ENCODE results near the gene ANKRD13D.

DNA sequence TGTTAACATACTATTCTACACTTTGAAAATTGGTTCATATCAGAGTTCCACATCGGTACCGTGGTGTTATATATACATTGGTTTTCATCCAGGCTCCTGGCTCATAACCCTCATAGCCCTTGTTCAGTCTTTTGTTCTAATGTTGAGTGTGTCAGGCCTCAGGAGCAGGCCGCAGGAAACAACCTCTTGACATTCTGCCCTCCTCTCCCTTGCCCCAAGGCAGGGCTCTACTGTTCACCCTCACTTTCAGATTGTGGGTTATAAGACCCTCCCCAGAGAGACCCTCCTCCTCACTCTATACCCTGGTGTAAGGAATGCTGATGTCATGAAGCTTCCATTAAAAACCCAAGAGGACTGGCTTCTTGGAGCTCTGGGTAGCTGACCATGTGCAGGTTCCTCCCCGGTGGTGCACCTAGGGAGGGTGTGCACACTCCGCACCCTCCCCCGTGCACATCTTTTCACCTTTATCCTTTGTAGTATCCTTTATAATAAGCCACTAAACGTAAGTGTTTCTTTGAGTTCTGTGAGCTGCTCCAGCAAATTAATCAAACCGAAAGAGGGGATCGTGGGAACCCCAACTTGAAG lies 26.3 kb downstream of the ANKRD13D start:
- TF ChIP-seq TAF1 (IDR thresholded peaks at IDR 0.05; ENCODE audit: borderline replicate concordance, low read depth, low read length) (no peak), SIN3A (IDR thresholded peaks at IDR 0.05; ENCODE audit: borderline replicate concordance, low read depth, low read length) (no peak), RXRA (IDR thresholded peaks at IDR 0.05; ENCODE audit: borderline replicate concordance, low read depth) (no peak), NRF1 (IDR thresholded peaks at IDR 0.05; ENCODE audit: low read depth, low read length) (no peak), GABPA (IDR thresholded peaks at IDR 0.05; ENCODE audit: low read depth) (no peak), FOSL2 (IDR thresholded peaks at IDR 0.05; ENCODE audit: borderline replicate concordance, low read depth) (no peak), RFX5 (IDR thresholded peaks at IDR 0.05; ENCODE audit: low read length) (no peak), RAD21 (IDR thresholded peaks at IDR 0.05; ENCODE audit: low read length) (no peak)
- TF ChIP-seq, protein P1, sequence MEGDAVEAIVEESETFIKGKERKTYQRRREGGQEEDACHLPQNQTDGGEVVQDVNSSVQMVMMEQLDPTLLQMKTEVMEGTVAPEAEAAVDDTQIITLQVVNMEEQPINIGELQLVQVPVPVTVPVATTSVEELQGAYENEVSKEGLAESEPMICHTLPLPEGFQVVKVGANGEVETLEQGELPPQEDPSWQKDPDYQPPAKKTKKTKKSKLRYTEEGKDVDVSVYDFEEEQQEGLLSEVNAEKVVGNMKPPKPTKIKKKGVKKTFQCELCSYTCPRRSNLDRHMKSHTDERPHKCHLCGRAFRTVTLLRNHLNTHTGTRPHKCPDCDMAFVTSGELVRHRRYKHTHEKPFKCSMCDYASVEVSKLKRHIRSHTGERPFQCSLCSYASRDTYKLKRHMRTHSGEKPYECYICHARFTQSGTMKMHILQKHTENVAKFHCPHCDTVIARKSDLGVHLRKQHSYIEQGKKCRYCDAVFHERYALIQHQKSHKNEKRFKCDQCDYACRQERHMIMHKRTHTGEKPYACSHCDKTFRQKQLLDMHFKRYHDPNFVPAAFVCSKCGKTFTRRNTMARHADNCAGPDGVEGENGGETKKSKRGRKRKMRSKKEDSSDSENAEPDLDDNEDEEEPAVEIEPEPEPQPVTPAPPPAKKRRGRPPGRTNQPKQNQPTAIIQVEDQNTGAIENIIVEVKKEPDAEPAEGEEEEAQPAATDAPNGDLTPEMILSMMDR (IDR thresholded peaks at IDR 0.05) = no peak
- TF ChIP-seq, protein P2, sequence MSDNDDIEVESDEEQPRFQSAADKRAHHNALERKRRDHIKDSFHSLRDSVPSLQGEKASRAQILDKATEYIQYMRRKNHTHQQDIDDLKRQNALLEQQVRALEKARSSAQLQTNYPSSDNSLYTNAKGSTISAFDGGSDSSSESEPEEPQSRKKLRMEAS (IDR thresholded peaks at IDR 0.05; ENCODE audit: low read depth) = no peak
- TF ChIP-seq, protein P3, sequence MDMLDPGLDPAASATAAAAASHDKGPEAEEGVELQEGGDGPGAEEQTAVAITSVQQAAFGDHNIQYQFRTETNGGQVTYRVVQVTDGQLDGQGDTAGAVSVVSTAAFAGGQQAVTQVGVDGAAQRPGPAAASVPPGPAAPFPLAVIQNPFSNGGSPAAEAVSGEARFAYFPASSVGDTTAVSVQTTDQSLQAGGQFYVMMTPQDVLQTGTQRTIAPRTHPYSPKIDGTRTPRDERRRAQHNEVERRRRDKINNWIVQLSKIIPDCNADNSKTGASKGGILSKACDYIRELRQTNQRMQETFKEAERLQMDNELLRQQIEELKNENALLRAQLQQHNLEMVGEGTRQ (IDR thresholded peaks at IDR 0.05; ENCODE audit: borderline replicate concordance, low read depth, low read length) = no peak

Measured in SK-N-SH (cell line).